HepG2 (cell line): Measurements from ENCODE around the gene VAV2. TPM values are rescaled to one million over a fixed set of nuclear protein-coding genes. Genes with fewer than 3 reads are reported as not detected.

Experiments
- AGO1 ChIP-seq: fragments of 200-400 bp; formaldehyde crosslinking; IDR thresholded peaks from 2 replicates; pipeline ENCODE4 v1.6.1; 2017; ENCODE audit warnings: mild to moderate bottlenecking, low read depth, low read length, moderate library complexity; ENCODE audit not compliant: poor library complexity, severe bottlenecking
- BRF2 ChIP-seq: sonication (generic); formaldehyde crosslinking; IDR thresholded peaks from 2 replicates; pipeline ENCODE4 v1.8.1; 2022; ENCODE audit warnings: mild to moderate bottlenecking, missing genetic modification reagents
- CBX2 ChIP-seq, 2 experiments: fragments of 200-600 bp in 1 of 2; sonication (generic); formaldehyde crosslinking in 1 of 2; IDR thresholded peaks; 2 replicates each; pipeline versions ENCODE4 v1.7.0 to v1.8.1; 2018 to 2022; ENCODE audit warnings: low read depth in 2 of 2, low read length in 1 of 2, mild to moderate bottlenecking in 1 of 2, missing genetic modification reagents in 1 of 2
- FOXA1 ChIP-seq, 2 experiments: fragments of 450-650 bp in 1 of 2; sonication (generic) in 1 of 2; formaldehyde crosslinking in 1 of 2; IDR thresholded peaks; 2 replicates each; pipeline versions ENCODE4 v1.4.0 to v1.6.1; 2016 to 2020; ENCODE audit warnings: missing genetic modification reagents in 1 of 2
- GABPA ChIP-seq, 2 experiments: IDR thresholded peaks; 2 replicates each; pipeline ENCODE4 v1.6.1; 2011 to 2016; ENCODE audit warnings: low read depth in 2 of 2, low read length in 1 of 2, missing biosample characterization in 1 of 2, missing genetic modification characterization in 1 of 2
- GZF1 ChIP-seq: sonication (generic); formaldehyde crosslinking; IDR thresholded peaks from 2 replicates; pipeline ENCODE4 v1.5.1; 2020; ENCODE audit warnings: mild to moderate bottlenecking, missing genetic modification reagents
- KAT7 ChIP-seq: IDR thresholded peaks from 2 replicates; pipeline ENCODE4 v1.6.1; 2018; ENCODE audit warnings: borderline replicate concordance, missing compliant biosample characterization
- KLF6 ChIP-seq: IDR thresholded peaks from 2 replicates; pipeline ENCODE4 v1.8.0; 2016; ENCODE audit warnings: missing biosample characterization, missing genetic modification reagents
- LBX2 ChIP-seq: sonication (generic); formaldehyde crosslinking; IDR thresholded peaks from 2 replicates; pipeline ENCODE4 v1.5.0; 2020; ENCODE audit warnings: missing genetic modification reagents, mild to moderate bottlenecking, borderline replicate concordance
- PAF1 ChIP-seq: IDR thresholded peaks from 2 replicates; pipeline ENCODE4 v1.6.1; 2016; ENCODE audit warnings: missing genetic modification reagents, missing compliant biosample characterization
- PITX1 ChIP-seq: sonication (generic); formaldehyde crosslinking; IDR thresholded peaks from 2 replicates; pipeline ENCODE4 v1.5.1; 2020; ENCODE audit warnings: mild to moderate bottlenecking, missing genetic modification reagents
- SMARCE1 ChIP-seq: fragments of 450-650 bp; IDR thresholded peaks from 2 replicates; pipeline ENCODE4 v1.6.1; 2017; ENCODE audit warnings: borderline replicate concordance
- SNAPC2 ChIP-seq: sonication (generic); formaldehyde crosslinking; IDR thresholded peaks from 2 replicates; pipeline ENCODE4 v1.8.1; 2022; ENCODE audit warnings: mild to moderate bottlenecking, missing genetic modification reagents
- SP5 ChIP-seq: IDR thresholded peaks from 2 replicates; pipeline ENCODE4 v1.6.1; 2016; ENCODE audit warnings: low read depth, borderline replicate concordance
- ZBTB42 ChIP-seq: sonication (generic); formaldehyde crosslinking; IDR thresholded peaks from 2 replicates; pipeline ENCODE4 v1.5.0; 2020; ENCODE audit warnings: mild to moderate bottlenecking, missing genetic modification reagents
- ZNF816 ChIP-seq: sonication (generic); formaldehyde crosslinking; IDR thresholded peaks from 2 replicates; pipeline ENCODE4 v1.8.0; 2022; ENCODE audit warnings: missing genetic modification reagents, mild to moderate bottlenecking, borderline replicate concordance
- polyA plus RNA-seq, 8 experiments: library from polyadenylated mRNA; depleted of rRNA in 3 of 8; stranded (reverse) in 7 of 8; unstranded in 1 of 8; fragments of >200 nt; fragmentation: Illumina TruSeq in 4 of 8; extraction: Trizol in 4 of 8; gene quantifications; 2 replicates each; pipeline versions ENCODE4 v1.2.1 to v1.2.3, GENCODE V29; 2011 to 2016; ENCODE audit warnings: low read depth in 4 of 8, missing spikeins in 1 of 8, mixed read lengths in 1 of 8; ENCODE audit not compliant: insufficient read depth in 1 of 8
- total RNA-seq, 5 experiments: library from RNA; depleted of rRNA; stranded (reverse); fragments of >200 nt; fragmentation: Illumina TruSeq; extraction: Trizol; gene quantifications; 2 replicates each; pipeline ENCODE4 v1.2.3, GENCODE V29; 2016; ENCODE audit warnings: low read depth in 1 of 5
- TF ChIP-seq, protein P1 (sequence below): IDR thresholded peaks from 2 replicates; pipeline ENCODE4 v1.6.1; 2016; ENCODE audit warnings: low read depth, missing genetic modification reagents, missing compliant biosample characterization
- TF ChIP-seq, protein P2 (sequence below): IDR thresholded peaks from 2 replicates; pipeline ENCODE4 v1.6.1; 2016; ENCODE audit warnings: missing compliant biosample characterization, missing genetic modification reagents, borderline replicate concordance
- TF ChIP-seq, protein P3 (sequence below): sonication (generic); formaldehyde crosslinking; IDR thresholded peaks from 2 replicates; pipeline ENCODE4 v1.4.0; 2020; ENCODE audit warnings: missing genetic modification reagents

VAV2 gene
- total and polyA plus RNA-seq, 2 of the 13 experiments (the other 11 are each of a cell fraction or from before 2014, with no cell fraction given), result 22.5 to 22.9 TPM

GRCh38 chr9:133979273-133979920 lies 12.7 kb downstream of the VAV2 start (continued):
- TF ChIP-seq, protein P1, sequence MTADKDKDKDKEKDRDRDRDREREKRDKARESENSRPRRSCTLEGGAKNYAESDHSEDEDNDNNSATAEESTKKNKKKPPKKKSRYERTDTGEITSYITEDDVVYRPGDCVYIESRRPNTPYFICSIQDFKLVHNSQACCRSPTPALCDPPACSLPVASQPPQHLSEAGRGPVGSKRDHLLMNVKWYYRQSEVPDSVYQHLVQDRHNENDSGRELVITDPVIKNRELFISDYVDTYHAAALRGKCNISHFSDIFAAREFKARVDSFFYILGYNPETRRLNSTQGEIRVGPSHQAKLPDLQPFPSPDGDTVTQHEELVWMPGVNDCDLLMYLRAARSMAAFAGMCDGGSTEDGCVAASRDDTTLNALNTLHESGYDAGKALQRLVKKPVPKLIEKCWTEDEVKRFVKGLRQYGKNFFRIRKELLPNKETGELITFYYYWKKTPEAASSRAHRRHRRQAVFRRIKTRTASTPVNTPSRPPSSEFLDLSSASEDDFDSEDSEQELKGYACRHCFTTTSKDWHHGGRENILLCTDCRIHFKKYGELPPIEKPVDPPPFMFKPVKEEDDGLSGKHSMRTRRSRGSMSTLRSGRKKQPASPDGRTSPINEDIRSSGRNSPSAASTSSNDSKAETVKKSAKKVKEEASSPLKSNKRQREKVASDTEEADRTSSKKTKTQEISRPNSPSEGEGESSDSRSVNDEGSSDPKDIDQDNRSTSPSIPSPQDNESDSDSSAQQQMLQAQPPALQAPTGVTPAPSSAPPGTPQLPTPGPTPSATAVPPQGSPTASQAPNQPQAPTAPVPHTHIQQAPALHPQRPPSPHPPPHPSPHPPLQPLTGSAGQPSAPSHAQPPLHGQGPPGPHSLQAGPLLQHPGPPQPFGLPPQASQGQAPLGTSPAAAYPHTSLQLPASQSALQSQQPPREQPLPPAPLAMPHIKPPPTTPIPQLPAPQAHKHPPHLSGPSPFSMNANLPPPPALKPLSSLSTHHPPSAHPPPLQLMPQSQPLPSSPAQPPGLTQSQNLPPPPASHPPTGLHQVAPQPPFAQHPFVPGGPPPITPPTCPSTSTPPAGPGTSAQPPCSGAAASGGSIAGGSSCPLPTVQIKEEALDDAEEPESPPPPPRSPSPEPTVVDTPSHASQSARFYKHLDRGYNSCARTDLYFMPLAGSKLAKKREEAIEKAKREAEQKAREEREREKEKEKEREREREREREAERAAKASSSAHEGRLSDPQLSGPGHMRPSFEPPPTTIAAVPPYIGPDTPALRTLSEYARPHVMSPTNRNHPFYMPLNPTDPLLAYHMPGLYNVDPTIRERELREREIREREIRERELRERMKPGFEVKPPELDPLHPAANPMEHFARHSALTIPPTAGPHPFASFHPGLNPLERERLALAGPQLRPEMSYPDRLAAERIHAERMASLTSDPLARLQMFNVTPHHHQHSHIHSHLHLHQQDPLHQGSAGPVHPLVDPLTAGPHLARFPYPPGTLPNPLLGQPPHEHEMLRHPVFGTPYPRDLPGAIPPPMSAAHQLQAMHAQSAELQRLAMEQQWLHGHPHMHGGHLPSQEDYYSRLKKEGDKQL (CRISPR knock-in tag), result no peak
- TF ChIP-seq SMARCE1 (no peak), FOXA1 (IDR thresholded peaks at IDR 0.05) (no peak), FOXA1 (CRISPR knock-in tag; IDR thresholded peaks at IDR 0.05) (peak; percentile 82), AGO1 (no peak), SP5 (CRISPR knock-in tag) (peak; percentile 94), PAF1 (CRISPR knock-in tag) (no peak), KLF6 (no peak; the same call in none of the 2 replicates), PITX1 (CRISPR knock-in tag) (peak; percentile 96), CBX2 (IDR thresholded peaks at IDR 0.05; ENCODE audit: low read depth, low read length) (no peak), CBX2 (CRISPR knock-in tag; IDR thresholded peaks at IDR 0.05; ENCODE audit: low read depth) (no peak), BRF2 (CRISPR knock-in tag) (no peak), ZNF816 (CRISPR knock-in tag) (0 out of 2 replicates have a peak, but pooled peaks have one; percentile 43), GZF1 (CRISPR knock-in tag) (no peak), KAT7 (peak; percentile 77; the same call in 1 of the 2 replicates), LBX2 (no peak), SNAPC2 (CRISPR knock-in tag) (no peak), ZBTB42 (CRISPR knock-in tag) (peak; percentile 8; the same call in 1 of the 2 replicates), GABPA (IDR thresholded peaks at IDR 0.05; ENCODE audit: low read depth, low read length) (no peak), GABPA (CRISPR knock-in tag; IDR thresholded peaks at IDR 0.05; ENCODE audit: low read depth) (peak; percentile 85)
- TF ChIP-seq, protein P2, sequence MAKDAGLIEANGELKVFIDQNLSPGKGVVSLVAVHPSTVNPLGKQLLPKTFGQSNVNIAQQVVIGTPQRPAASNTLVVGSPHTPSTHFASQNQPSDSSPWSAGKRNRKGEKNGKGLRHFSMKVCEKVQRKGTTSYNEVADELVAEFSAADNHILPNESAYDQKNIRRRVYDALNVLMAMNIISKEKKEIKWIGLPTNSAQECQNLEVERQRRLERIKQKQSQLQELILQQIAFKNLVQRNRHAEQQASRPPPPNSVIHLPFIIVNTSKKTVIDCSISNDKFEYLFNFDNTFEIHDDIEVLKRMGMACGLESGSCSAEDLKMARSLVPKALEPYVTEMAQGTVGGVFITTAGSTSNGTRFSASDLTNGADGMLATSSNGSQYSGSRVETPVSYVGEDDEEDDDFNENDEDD (CRISPR knock-in tag), result peak; percentile 26; the same call in 1 of the 2 replicates
- TF ChIP-seq, protein P3, sequence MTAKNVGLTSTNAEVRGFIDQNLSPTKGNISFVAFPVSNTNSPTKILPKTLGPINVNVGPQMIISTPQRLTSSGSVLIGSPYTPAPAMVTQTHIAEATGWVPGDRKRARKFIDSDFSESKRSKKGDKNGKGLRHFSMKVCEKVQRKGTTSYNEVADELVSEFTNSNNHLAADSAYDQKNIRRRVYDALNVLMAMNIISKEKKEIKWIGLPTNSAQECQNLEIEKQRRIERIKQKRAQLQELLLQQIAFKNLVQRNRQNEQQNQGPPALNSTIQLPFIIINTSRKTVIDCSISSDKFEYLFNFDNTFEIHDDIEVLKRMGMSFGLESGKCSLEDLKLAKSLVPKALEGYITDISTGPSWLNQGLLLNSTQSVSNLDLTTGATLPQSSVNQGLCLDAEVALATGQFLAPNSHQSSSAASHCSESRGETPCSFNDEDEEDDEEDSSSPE (CRISPR knock-in tag), result 0 out of 2 replicates have a peak, but pooled peaks have one; percentile 20
